ENCODE results near the gene COG6. TPM values are rescaled to one million over a fixed set of nuclear protein-coding genes. Genes with fewer than 3 reads are reported as not detected.

The COG6 gene
- total RNA-seq, 1 experiment from 2014 or later: 23.7 TPM

DNA sequence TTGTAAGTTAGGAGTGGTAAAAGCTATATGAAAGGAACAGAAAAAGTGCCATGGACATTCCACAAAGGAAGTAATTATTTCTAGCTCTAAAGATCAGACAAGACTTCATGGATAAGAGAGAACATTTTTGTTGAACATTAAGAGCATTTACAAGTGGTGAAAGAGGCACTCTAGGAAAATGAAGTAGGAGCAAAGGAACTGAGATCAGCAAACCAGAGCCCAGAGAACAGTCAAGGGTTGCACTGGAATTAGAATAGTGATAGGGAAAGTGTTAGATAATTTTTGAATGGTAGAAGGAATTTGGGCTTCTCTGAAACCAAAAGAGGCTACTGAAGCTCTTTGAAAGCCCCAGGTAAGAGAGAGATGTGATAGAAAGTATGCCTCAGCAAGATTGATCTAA, 94.1 kb downstream of the COG6 start:
- Histone ChIP-seq H3F3A (ENCODE audit: insufficient read depth, low read depth) (no peaks in the 10 kb centered on the region), H3K79me2 (ENCODE audit: low read depth) (no peaks in the 10 kb centered on the region), H2AFZ (no peak overlapping the region), H3K27me3 (ENCODE audit: insufficient read depth, low read depth) (no peaks in the 10 kb centered on the region), H3K4me2 (no peak overlapping the region), H3K9me3 (ENCODE audit: insufficient read depth, low read depth) (no peaks in the 10 kb centered on the region), H3K4me3 (no peak overlapping the region), H3K27ac (no peak overlapping the region), H3K36me3 (ENCODE audit: low read depth) (no peaks in the 10 kb centered on the region), H3K4me1 (replicated peaks; ENCODE audit: insufficient read depth) (no peaks in the 10 kb centered on the region), H3K9me2 (ENCODE audit: insufficient read depth) (no peaks in the 10 kb centered on the region; the same call in 1 of the 2 replicates), H4K20me1 (ENCODE audit: insufficient read depth) (no peaks in the 10 kb centered on the region)
- POLR2A ChIA-PET (ENCODE audit: unreplicated experiment): no interaction called here
- DNase-seq: no peak
- BruUV-seq (replicated peaks): no TSS peak
- intact Hi-C loops (cut with micrococcal nuclease; ENCODE audit: unreplicated experiment): no loop called here
- CTCF ChIA-PET: no interaction called here
- no peak for TF ChIP-seq EZH2 (IDR thresholded peaks at IDR 0.05; ENCODE audit: low read depth)
- TF ChIP-seq, protein P1, sequence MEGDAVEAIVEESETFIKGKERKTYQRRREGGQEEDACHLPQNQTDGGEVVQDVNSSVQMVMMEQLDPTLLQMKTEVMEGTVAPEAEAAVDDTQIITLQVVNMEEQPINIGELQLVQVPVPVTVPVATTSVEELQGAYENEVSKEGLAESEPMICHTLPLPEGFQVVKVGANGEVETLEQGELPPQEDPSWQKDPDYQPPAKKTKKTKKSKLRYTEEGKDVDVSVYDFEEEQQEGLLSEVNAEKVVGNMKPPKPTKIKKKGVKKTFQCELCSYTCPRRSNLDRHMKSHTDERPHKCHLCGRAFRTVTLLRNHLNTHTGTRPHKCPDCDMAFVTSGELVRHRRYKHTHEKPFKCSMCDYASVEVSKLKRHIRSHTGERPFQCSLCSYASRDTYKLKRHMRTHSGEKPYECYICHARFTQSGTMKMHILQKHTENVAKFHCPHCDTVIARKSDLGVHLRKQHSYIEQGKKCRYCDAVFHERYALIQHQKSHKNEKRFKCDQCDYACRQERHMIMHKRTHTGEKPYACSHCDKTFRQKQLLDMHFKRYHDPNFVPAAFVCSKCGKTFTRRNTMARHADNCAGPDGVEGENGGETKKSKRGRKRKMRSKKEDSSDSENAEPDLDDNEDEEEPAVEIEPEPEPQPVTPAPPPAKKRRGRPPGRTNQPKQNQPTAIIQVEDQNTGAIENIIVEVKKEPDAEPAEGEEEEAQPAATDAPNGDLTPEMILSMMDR (conservative IDR thresholded peaks at IDR 0.05): no peak

DNA sequence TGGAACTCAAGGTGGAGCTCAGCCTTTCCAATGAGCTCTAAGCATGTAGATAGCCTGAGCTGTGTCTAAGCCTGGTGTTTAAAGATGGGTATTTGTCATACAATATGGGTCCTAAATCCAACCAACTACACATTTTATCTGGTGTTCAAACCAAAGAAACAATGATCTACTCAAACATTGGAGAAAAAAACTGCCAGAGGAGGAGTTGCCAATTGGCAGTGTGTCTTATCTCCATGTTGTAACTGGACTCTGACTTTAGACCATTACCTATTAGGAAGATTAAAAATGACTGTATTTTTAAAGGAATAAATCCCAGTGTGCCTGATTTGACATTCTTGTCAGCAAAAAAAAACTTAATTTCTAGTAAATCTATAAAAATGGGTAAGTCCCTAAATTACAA, 96.3 kb downstream of the COG6 start:
- H3K79me2 ChIP-seq (ENCODE audit: low read depth): no peaks in the 10 kb centered on the region
- no peak overlapping the region for H3K27ac ChIP-seq
- TF ChIP-seq, protein P1 (conservative IDR thresholded peaks at IDR 0.05): no peak
- TF ChIP-seq EZH2 (IDR thresholded peaks at IDR 0.05; ENCODE audit: low read depth): no peak
- H3K4me2 ChIP-seq: no peak overlapping the region
- no peaks in the 10 kb centered on the region; the same call in 1 of the 2 replicates for H3K9me2 ChIP-seq (ENCODE audit: insufficient read depth)
- intact Hi-C loops (cut with micrococcal nuclease; ENCODE audit: unreplicated experiment): no loop called here
- H3K4me1 ChIP-seq (replicated peaks; ENCODE audit: insufficient read depth): no peaks in the 10 kb centered on the region
- no peaks in the 10 kb centered on the region for H3F3A ChIP-seq (ENCODE audit: insufficient read depth, low read depth)
- no peak overlapping the region for H3K4me3 ChIP-seq
- H4K20me1 ChIP-seq (ENCODE audit: insufficient read depth): no peaks in the 10 kb centered on the region
- H2AFZ ChIP-seq: no peak overlapping the region
- BruUV-seq (replicated peaks): no TSS peak
- no peak for DNase-seq
- CTCF ChIA-PET: no interaction called here
- no peaks in the 10 kb centered on the region for H3K27me3 ChIP-seq (ENCODE audit: insufficient read depth, low read depth)
- POLR2A ChIA-PET (ENCODE audit: unreplicated experiment): interaction anchor here (0.7 kb wide), 1 partner anchor 22 kb away, joined by 3 read pairs; no protein-coding TSS in a partner anchor
- no peaks in the 10 kb centered on the region for H3K36me3 ChIP-seq (ENCODE audit: low read depth)
- H3K9me3 ChIP-seq (ENCODE audit: insufficient read depth, low read depth): no peaks in the 10 kb centered on the region

DNA sequence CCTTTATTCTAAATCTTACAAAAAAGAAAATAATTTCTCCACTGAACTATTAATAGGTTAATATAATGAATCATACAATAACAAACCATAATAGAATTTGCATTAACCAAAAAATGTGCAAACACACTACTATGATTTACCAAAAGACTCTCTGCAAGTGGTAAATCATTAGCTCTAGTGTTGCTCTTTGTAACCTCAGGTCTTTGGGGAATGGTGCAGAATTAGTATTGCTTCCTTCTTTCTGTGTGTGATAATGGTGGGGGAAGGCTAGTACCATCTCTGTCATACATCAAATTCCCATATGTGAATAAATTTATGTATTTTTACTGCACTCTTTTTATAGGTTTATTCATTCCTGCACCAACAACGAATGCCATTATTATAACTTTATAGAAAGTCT, 105.1 kb downstream of the COG6 start:
- Histone ChIP-seq H3K27ac (no peak overlapping the region), H4K20me1 (ENCODE audit: insufficient read depth) (no peaks in the 10 kb centered on the region), H3K27me3 (ENCODE audit: insufficient read depth, low read depth) (no peaks in the 10 kb centered on the region), H3K79me2 (ENCODE audit: low read depth) (no peaks in the 10 kb centered on the region), H3F3A (ENCODE audit: insufficient read depth, low read depth) (no peaks in the 10 kb centered on the region), H3K9me3 (ENCODE audit: insufficient read depth, low read depth) (no peaks in the 10 kb centered on the region), H3K4me2 (no peak overlapping the region), H2AFZ (no peak overlapping the region), H3K36me3 (ENCODE audit: low read depth) (no peaks in the 10 kb centered on the region), H3K9me2 (ENCODE audit: insufficient read depth) (no peaks in the 10 kb centered on the region), H3K4me1 (replicated peaks; ENCODE audit: insufficient read depth) (no peaks in the 10 kb centered on the region), H3K4me3 (no peak overlapping the region)
- TF ChIP-seq, protein P1 (conservative IDR thresholded peaks at IDR 0.05): no peak
- no peak for TF ChIP-seq EZH2 (IDR thresholded peaks at IDR 0.05; ENCODE audit: low read depth)
- CTCF ChIA-PET: no interaction called here
- no peak for DNase-seq
- no TSS peak for BruUV-seq (replicated peaks)
- intact Hi-C loops (cut with micrococcal nuclease; ENCODE audit: unreplicated experiment): no loop called here
- POLR2A ChIA-PET (ENCODE audit: unreplicated experiment): no interaction called here

Data from PC-9 (cell line).